SK-N-SH treated with all-trans-retinoic acid at 6 μM for 48 hours (cell line): ENCODE measurements around the gene EVI5.

ENCODE experiments used
- ATAC-seq: fragments of 200-7000 bp; cut with Tn5 transposase; 3 replicates; pipeline ENCODE4 v1.9.1; 2020; ENCODE audit warnings: mild to moderate bottlenecking, moderate library complexity
- ARNTL ChIP-seq: fragments of 450-650 bp; formaldehyde crosslinking; IDR thresholded peaks from 2 replicates; pipeline ENCODE4 v1.5.0; 2020; ENCODE audit warnings: low read depth, mild to moderate bottlenecking, moderate library complexity, borderline replicate concordance
- BACH2 ChIP-seq: fragments of 250-450 bp; sonication (Bioruptor Pico); IDR thresholded peaks from 2 replicates; pipeline ENCODE4 v1.9.0; 2021; ENCODE audit warnings: mild to moderate bottlenecking, borderline replicate concordance
- CREB5 ChIP-seq: fragments of 250-450 bp; sonication (Bioruptor Pico); IDR thresholded peaks from 2 replicates; pipeline ENCODE4 v1.5.1; 2020; ENCODE audit warnings: low read depth, mild to moderate bottlenecking, moderate library complexity
- CSDC2 ChIP-seq: fragments of 250-450 bp; sonication (Bioruptor Pico); IDR thresholded peaks from 2 replicates; pipeline ENCODE4 v1.5.0; 2020; ENCODE audit warnings: mild to moderate bottlenecking, moderate library complexity
- CSRNP3 ChIP-seq: fragments of 250-450 bp; sonication (Bioruptor Pico); IDR thresholded peaks from 2 replicates; pipeline ENCODE4 v1.5.1; 2021; ENCODE audit warnings: mild to moderate bottlenecking, moderate library complexity
- ESRRG ChIP-seq: fragments of 250-450 bp; sonication (Bioruptor Pico); IDR thresholded peaks from 2 replicates; pipeline ENCODE4 v1.6.1; 2021; ENCODE audit warnings: mild to moderate bottlenecking
- OSR1 ChIP-seq: fragments of 250-450 bp; sonication (Bioruptor Pico); IDR thresholded peaks from 2 replicates; pipeline ENCODE4 v1.8.0; 2022; ENCODE audit warnings: moderate library complexity, mild to moderate bottlenecking, inconsistent platforms
- PATZ1 ChIP-seq: fragments of 250-450 bp; sonication (Bioruptor Pico); IDR thresholded peaks from 2 replicates; pipeline ENCODE4 v1.8.0; 2020; ENCODE audit warnings: mild to moderate bottlenecking, moderate library complexity, borderline replicate concordance
- POU6F1 ChIP-seq: fragments of 250-450 bp; sonication (Bioruptor Pico); IDR thresholded peaks from 2 replicates; pipeline ENCODE4 v1.8.0; 2021; ENCODE audit warnings: low read depth, mild to moderate bottlenecking, moderate library complexity, borderline replicate concordance
- PPARA ChIP-seq: fragments of 250-450 bp; sonication (Bioruptor Pico); IDR thresholded peaks from 2 replicates; pipeline ENCODE4 v1.5.0; 2020; ENCODE audit warnings: mild to moderate bottlenecking, borderline replicate concordance
- RARB ChIP-seq: fragments of 250-450 bp; sonication (Bioruptor Pico); IDR thresholded peaks from 2 replicates; pipeline ENCODE4 v1.8.0; 2021; ENCODE audit warnings: mild to moderate bottlenecking, moderate library complexity
- SNAI2 ChIP-seq: fragments of 250-450 bp; sonication (Bioruptor Pico); IDR thresholded peaks from 2 replicates; pipeline ENCODE4 v1.5.0; 2020; ENCODE audit warnings: mild to moderate bottlenecking, moderate library complexity
- TCF4 ChIP-seq: fragments of 250-450 bp; sonication (Bioruptor Pico); IDR thresholded peaks from 2 replicates; pipeline ENCODE4 v1.8.0; 2021; ENCODE audit warnings: mild to moderate bottlenecking, moderate library complexity, borderline replicate concordance
- TOX ChIP-seq: fragments of 250-450 bp; sonication (Bioruptor Pico); IDR thresholded peaks from 2 replicates; pipeline ENCODE4 v1.8.0; 2021; ENCODE audit warnings: mild to moderate bottlenecking, moderate library complexity, borderline replicate concordance
- TSHZ2 ChIP-seq: fragments of 250-450 bp; sonication (Bioruptor Pico); IDR thresholded peaks from 2 replicates; pipeline ENCODE4 v1.5.0; 2020; ENCODE audit warnings: mild to moderate bottlenecking, moderate library complexity
- ZC3H10 ChIP-seq: fragments of 250-450 bp; sonication (Bioruptor Pico); IDR thresholded peaks from 2 replicates; pipeline ENCODE4 v1.5.1; 2021; ENCODE audit warnings: mild to moderate bottlenecking, moderate library complexity
- ZFP3 ChIP-seq: fragments of 250-450 bp; sonication (Bioruptor Pico); IDR thresholded peaks from 2 replicates; pipeline ENCODE4 v1.5.0; 2020; ENCODE audit warnings: mild to moderate bottlenecking, moderate library complexity
- ZFP30 ChIP-seq: fragments of 450-650 bp; formaldehyde crosslinking; IDR thresholded peaks from 2 replicates; pipeline ENCODE4 v1.5.0; 2022; ENCODE audit warnings: mild to moderate bottlenecking, moderate library complexity
- ZNF565 ChIP-seq: fragments of 450-650 bp; formaldehyde crosslinking; conservative IDR thresholded peaks from 2 replicates; pipeline ENCODE4 v1.5.0; 2020; ENCODE audit warnings: low read depth, mild to moderate bottlenecking, moderate library complexity
- ZNF70 ChIP-seq: fragments of 450-650 bp; formaldehyde crosslinking; IDR thresholded peaks from 2 replicates; pipeline ENCODE4 v1.5.0; 2020; ENCODE audit warnings: mild to moderate bottlenecking, moderate library complexity
- ZNF8 ChIP-seq: fragments of 450-650 bp; formaldehyde crosslinking; IDR thresholded peaks from 2 replicates; pipeline ENCODE4 v1.5.0; 2020; ENCODE audit warnings: mild to moderate bottlenecking, moderate library complexity

EVI5 gene

GRCh38 chr1:92503926-92504285, 281.0 kb downstream of the EVI5 start:
- TF ChIP-seq ZNF565 (CRISPR knock-in tag): no peak
- no peak for TF ChIP-seq POU6F1 (CRISPR knock-in tag)
- TF ChIP-seq OSR1: no peak
- no peak for TF ChIP-seq ZFP30 (CRISPR knock-in tag)
- TF ChIP-seq ZNF8 (CRISPR knock-in tag): no peak
- TF ChIP-seq CSDC2: no peak
- no peak for TF ChIP-seq SNAI2 (CRISPR knock-in tag)
- TF ChIP-seq ZC3H10 (CRISPR knock-in tag): no peak
- no peak for TF ChIP-seq RARB (CRISPR knock-in tag)
- TF ChIP-seq CSRNP3 (CRISPR knock-in tag): no peak
- TF ChIP-seq ARNTL: no peak
- TF ChIP-seq PPARA: no peak
- no peak for TF ChIP-seq TCF4 (CRISPR knock-in tag)
- TF ChIP-seq ZFP3: no peak
- TF ChIP-seq CREB5: no peak
- no peak for TF ChIP-seq BACH2 (CRISPR knock-in tag)
- TF ChIP-seq ESRRG: no peak
- no peak for TF ChIP-seq ZNF70 (CRISPR knock-in tag)
- TF ChIP-seq, all 23 proteins: peak for 0
- no peak for ATAC-seq

GRCh38 chr1:92503043-92503925, 281.6 kb downstream of the EVI5 start:
- TF ChIP-seq POU6F1 (CRISPR knock-in tag) (no peak), BACH2 (CRISPR knock-in tag) (no peak), ESRRG (no peak), ZFP3 (no peak), TOX (CRISPR knock-in tag) (no peak), RARB (CRISPR knock-in tag) (no peak), ZC3H10 (CRISPR knock-in tag) (no peak), ZNF565 (CRISPR knock-in tag) (no peak), ZNF8 (CRISPR knock-in tag) (no peak), SNAI2 (CRISPR knock-in tag) (no peak), TSHZ2 (no peak), PATZ1 (CRISPR knock-in tag) (no peak)
- no peak; the same call in none of the 3 replicates for ATAC-seq
